NCI-H1092 treated with DMSO at 0.1 percent for 48 hours (cell line): ENCODE data around the gene C22orf31.
"Not testable (repeated sequence)": the region's sequence is repeated elsewhere in the genome, so short reads cannot be mapped to it uniquely, and the experiment has no call there.

Experiments
- DNase-seq: peaks from one replicate; lab custom pipeline; 2025; lab: John Stamatoyannopoulos, UW

C22orf31 gene

DNA sequence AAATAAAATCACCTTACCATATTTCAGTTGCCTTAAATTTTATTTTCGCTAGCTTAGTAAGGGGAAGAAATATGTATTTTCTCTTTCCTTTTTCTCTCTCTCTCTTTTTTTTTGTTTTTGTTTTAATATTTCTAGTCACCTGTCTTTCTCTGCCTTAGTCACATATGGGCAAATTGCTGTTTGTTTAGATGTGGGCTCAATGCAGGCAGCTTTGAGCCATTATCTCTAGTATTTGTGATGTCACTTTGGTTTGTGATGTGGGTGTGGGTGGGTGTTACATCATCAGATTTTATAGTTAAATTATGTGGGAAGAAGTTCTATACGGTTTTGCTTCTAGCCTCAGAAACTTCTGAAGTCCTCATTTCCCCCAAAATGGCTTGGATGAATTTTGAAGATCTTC is at the start of gene C22orf31:
C22orf31 (minus strand) TSS at position 59 of the 400 bp plus-strand sequence; CDS start at position 20, 39 bp downstream.
- no peak for DNase-seq

DNA sequence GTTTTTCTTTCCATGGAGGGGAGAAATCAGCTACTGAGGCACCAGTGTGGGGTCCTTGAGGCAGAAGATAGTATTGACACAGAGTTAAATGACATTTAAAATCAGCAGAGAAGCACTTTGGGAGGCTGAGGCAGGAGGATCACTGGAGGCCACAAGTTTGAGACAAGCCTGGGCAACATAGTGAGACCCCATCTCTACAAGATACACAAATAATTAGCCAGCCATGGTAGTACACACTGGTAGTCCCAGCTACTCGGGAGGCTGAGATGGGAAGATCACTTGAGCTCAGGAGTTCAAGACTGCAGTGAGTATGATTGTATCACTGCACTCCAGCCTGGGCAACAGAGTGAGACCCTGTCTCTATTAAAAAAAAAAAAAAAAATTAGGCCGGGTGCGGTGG is 49.3 kb upstream of the C22orf31 start:
- no peak for DNase-seq

DNA sequence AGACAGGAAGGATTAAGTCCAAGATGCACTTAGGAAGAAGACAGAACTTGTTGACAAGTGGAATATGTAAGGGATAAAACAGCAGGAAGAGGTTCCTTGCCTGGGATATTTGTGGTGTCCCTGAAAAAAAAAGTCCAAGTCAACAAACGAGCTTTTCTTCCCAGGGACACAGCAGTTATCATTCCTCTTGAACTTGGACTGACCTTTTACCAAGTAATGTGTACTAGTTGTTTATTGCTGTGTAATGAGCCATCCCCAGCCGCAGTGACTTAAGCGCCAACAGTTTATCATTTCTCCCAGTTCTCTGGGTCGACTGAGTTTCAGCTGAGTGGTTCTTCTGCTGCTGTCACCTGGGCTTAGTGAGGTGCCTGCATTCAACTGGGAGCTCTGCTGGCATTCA is 48.2 kb upstream of the C22orf31 start:
- DNase-seq: no peak

DNA sequence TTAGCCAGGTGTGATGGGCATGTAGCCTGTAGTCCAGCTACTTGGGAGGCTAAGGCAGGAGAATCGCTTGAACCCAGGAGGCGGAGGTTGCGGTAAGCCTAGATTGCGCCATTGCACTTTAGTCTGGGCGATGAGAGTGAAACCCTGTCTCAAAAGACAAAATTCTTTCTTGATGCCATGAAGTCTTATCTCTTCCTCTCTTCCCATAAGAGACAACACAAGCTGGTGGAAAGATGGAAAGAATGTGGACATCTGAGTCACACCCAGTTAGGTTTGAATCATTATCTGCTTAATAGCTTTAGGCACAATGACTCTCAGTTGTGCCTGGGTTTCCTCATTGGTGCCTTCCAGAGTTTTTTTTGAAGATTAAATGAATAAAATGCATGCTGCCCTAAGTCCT is 46.5 kb upstream of the C22orf31 start:
- DNase-seq: no peak

DNA sequence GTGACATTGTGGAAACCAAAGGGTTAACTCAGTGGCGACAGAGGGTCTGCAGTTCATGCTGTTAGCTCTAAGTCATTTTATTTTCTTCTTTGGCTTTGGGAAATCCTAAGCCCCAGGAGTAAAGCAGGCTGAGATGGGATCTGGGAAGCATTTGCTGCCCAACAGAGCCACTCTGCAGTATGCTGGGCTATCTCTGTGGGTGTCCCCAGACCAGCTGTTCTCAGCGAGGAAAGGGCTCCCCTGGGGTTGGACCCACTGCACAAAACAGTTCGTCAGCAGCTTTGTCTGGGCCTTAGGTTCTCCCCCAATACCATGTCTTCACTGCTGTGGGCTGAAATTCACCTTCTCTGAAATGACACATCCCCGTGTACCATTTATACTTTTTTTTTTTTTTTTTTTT is 45.2 kb upstream of the C22orf31 start:
- DNase-seq: no peak

DNA sequence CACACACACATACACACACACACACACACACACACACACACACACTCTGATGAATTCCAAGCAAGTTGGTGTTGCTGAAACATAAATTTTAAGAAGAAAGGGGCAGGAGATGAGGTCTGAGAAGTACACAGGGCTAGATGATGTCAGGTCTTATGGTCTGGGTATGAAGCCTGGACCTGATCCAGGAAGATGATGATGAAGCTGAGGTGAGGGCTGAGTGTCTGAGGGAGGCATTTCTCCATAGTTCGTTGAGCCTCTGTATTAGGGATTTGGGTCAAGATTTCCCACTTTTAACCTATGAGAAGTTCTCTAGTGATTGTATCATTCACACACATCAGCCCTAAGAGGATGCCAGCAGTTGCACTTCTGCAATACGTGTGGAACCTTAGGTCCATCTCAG is 43.8 kb upstream of the C22orf31 start:
- DNase-seq: no peak

DNA sequence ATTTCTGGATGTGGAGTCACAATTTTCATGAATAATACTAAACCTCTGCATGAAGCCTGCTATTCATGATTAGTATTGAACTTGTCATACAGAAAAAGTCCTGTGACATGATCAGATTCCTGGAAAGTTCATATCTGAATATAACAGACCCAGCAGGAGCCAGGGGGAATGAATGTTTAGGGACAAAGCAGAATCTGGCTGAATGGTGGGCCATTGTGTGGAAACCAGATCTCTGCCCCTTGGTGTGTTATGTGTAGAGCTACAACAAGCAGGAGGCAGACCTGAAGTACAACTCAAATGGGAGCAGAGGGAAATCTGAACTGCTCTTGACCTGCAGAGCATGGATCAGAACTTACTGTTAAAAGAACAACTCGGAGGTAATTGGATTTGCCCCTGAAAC is 41.5 kb upstream of the C22orf31 start:
- DNase-seq: no peak

DNA sequence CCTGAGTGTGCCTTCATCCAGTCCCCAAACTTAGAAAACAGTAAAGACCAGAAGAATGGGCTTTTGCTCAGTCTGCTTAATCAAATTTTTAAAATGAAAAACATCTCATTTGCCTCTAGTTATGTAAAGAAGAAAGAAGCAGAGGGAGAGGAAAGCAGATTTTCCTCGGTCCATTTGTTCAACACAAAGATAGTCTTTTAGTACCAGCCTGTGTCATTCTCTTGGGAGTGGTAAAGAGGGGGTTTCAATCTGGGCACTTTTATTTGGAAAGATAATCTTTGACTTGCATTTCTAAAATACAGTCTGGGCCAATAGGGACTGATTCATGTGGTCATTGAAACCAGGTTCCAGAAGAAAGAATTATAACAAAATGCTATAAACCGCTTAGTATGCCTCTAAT is 40.7 kb upstream of the C22orf31 start:
- no peak for DNase-seq

DNA sequence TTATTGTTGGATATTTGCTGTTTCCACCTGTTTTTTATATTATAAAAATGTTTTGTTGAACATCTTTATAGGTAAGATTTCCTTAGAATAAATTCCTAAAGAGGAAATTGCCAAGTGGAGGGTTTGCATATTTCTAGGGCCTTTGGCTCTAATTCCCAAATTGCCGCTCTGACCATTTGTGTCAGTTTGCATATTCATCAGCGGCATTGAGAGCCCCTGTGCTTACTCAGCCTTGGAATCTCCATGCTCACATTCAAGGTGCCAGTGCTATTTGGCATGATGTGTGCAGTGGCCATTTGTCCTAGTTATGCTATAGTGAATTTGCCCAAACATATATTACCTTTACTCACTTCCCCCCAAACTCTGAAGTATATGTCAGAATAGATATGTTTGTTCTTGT is 36.7 kb upstream of the C22orf31 start:
- DNase-seq: no peak

DNA sequence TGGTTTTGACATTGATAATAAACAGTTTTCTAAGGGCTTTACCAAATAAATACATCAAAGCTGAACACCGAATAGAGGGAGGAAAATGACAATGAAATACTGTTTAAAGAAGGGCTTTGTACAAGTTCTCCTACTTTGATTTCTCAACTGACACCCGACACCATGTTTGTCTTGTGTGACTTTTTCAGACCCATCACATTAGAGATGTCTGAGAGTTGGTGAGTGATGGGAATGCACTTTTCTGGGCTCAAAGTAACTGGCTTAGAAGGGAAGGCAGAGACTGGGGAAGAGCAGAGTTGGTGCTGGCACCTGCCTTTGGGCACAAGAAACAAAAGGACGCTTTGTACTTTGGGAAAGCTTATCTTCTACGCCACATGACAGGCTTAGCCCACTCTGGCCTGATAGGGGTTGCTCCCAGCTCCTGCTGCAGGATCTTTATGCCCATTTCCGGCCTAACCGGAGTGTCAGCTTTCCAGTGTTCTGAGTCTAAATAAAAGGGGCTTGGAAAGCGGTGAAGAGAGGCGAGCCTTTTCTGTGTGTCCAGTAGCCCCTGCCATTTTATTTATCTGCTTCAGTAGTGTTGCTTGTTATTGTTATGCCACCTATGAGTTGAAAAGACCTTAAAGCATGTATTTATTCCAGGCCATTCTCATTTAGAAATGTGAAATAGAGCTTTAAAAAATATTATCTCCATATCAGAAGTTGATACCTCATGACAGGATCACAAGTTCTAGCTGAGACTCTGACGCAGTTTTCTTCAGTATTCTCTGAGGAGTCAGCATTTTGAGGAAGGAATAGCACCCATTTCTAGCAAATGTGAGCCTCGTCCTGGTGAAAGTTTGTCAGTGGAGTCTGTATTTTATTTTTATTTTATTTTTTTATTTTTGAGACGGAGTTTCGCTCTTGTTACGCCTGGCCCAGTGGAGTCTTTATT is 35.4 kb upstream of the C22orf31 start:
- no peak for DNase-seq

DNA sequence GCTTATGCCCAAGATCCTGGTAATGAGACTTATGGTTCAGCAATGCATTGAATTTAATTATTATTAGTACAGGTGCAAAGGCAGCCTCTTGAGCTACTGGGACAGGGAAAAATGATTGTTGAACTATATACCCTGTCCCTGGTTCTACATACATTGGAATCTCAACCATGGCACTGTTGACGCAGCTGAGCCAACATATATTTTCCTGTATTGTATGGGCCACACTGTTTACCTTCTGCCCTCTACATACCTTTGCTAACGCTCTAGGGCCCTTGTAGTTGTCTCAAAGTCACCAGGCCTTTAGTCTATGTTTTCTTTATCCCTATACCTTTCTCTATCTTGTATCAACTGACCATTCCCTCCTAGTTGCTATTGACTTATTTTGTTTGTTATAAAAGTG is 33.8 kb upstream of the C22orf31 start:
- DNase-seq: no peak

DNA sequence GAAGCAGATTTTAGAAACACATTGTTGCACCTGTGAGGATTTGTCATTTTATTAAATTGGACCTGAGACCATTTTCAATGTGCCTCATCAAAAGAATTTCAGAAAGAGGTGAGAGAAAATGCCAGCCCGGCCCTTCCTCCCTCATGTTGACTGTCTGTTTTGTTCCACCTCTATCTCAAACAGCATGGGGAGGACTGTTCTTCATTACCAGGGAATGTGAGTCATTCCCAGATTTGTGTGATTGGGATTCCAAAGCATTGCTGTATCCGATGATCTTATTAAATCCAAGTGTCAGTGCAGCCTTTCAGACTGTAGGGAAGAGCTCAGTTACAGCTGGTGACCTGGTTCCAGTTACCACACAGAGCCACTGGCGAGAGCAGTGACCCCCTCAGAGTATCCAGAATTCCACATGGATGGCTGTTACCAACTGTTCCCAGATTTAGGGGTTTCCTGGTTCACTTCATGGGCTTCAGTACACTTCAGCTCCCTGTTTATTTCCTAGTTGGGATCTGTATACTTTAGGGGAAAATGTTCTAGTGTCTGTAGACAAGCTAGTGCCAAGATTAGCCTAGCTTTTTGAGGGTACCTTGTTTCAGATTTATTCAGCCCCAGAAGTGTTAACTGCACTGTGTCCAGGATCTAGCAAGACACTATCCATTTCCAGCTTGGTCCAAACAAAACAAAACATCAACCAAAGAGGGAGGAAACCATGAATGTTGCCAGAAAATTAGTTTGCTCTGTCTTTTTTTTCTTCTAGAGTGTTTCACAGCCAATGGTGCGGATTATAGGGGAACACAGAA is 32.1 kb upstream of the C22orf31 start:
- DNase-seq: no peak

DNA sequence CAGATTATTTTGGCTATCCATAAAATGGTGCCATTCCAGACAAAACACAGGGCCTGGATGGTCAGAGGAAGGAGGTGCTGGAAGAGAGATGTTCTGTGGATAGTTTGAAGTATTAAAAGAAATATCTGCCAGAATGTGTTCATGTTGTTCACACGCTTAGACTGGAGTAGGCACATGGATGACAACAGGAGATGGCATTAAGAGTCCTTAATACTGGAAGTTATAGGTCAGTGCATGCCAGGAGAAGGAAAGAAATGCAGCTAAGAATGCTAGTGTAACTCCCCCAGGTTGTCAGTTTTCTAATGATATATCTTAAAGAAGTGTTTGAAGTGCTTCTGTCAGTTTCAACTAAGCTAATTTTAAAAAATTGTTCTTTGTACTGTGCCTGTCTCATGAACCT is 31.4 kb upstream of the C22orf31 start:
- no peak for DNase-seq

DNA sequence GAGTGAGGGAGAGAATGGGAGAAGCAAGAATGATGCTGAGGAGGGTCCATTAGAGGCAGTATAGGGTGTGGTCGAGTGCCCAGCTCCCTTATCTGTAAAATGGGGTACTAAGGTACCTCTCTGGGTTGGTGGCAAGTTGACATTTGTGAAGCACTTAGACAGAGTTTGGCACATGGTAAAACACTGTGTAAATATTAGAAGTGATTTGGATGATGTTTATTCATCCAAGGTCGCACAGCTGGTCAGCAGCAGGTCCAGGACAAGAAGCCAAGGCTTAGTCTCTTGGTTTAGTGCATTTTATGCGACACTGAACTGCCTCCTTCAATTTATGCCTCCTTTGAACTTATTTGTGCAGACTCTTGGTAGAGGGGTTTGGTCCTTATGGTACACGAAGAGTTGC is 30.6 kb upstream of the C22orf31 start:
- no peak for DNase-seq

DNA sequence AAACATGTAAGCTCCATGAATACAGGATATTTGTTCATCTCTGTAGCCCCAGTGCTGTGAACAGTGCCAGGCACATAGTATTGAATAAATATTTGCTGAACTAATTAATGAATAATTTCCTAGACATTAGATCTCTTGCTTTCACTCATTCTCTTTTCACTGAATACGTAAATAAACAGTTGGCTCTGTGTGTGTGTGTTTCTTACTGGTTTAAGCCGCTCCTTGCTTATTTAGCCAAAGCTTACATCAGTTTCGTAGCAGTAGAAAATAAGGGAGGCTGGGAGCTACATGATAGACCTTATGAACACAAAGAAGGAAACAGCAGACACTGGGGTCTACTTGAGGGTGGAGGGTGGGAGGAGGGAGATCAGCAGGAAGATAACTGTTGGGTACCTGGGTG is 28.4 kb upstream of the C22orf31 start:
- DNase-seq: no peak

DNA sequence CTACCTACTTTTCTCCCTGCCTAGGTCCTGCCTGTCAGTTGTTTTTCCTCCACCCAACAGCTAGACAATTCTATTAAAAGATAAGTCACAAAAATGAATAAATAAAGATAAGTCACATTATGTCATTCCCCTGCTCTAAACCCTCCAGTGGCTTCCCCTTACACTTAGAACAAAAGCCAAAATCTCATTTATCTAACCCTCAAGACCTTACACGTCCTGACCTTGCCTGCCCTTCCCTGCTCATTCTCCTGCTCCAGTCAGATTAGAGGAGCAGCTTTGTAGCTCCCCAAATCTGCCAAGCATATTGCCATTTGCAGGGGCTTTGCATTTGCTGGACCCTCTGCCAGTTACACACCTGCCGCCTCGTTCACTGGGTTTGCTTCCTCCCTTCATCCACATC is 27.9 kb upstream of the C22orf31 start:
- DNase-seq: no peak

DNA sequence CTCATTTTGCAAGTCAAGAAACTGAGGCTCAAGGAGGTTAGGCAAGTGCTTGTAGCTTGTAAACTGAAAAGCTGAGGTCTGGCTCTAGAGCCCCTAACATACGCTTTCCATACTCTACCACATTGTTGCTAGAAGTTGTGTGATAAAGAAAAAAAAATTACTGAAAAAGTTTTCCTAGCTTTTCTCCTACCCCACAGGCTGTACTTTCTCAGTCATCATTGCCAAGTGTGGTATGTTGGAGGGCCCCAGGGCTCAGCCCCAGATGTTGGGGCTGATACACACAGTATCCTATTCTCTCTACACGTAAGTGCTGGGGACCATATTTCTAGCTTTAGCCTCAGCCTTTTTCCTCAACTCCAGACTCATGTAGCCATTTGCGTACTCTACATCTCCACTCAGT is 27.2 kb upstream of the C22orf31 start:
- no peak for DNase-seq

DNA sequence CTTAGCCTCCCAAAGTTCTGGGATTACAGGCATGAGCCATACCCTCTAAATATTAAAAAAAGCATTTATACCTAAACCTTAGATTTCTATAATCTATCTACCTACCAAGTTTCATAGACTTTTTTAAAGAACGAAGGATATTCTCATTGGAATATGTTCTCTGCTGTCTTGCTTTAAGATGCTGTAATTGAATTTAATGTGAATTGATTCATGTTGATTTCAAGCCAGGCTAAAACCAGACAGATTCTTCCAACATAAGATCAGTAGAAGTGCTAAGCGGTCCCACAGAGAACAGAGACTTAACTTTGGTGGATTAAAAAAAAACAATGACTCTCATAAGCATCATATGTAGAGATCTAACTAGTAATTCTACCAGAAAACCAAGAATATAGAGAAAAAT is 25.4 kb upstream of the C22orf31 start:
- DNase-seq: no peak

DNA sequence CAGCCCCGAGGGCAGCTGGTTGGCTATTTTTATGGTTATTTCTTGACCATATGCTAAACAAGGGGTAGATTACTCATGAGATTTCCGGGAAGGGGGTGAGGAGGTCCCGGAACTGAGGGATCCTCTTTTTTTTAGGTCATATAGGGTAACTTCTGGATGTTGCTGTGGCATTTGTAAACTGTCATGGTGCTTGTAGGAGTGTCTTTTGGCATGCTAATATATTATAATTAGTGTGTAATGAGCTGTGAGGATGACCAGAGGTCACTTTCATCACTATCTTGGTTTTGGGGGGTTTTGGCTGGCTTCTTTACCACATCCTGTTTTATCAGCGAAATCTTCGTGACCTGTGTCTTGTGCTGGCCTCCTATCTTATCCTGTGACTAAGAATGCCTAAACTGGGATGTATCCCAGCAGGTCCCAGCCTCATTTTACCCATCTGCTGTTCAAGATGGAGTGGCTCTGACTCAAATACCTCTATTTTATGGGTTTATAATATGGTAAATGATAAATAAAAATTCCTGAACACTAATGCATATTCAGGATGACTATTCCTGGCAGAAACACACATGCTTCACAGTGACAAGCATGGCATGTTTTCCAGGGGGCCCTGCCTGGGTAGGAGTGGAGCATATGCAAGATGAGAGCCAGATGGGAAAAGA is 22.4 kb upstream of the C22orf31 start:
- no peak for DNase-seq

DNA sequence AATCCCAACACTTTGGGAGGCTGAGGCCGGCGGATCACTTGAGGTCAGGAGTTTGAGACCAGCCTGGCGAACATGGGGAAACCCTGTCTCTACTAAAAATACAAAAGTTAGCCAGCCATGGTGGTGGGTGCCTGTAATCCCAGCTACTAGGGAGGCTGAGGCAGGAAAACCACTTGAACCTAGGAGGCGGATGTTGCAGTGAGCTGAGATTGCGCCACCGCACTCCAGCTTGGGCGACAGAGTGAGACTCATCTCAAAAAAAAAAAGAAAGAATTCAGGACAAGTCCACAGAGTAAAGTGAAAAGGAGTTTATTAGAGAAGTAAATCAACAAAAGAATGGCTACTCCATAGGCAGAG is 21.9 kb upstream of the C22orf31 start:
- not testable (repeated sequence) for DNase-seq

DNA sequence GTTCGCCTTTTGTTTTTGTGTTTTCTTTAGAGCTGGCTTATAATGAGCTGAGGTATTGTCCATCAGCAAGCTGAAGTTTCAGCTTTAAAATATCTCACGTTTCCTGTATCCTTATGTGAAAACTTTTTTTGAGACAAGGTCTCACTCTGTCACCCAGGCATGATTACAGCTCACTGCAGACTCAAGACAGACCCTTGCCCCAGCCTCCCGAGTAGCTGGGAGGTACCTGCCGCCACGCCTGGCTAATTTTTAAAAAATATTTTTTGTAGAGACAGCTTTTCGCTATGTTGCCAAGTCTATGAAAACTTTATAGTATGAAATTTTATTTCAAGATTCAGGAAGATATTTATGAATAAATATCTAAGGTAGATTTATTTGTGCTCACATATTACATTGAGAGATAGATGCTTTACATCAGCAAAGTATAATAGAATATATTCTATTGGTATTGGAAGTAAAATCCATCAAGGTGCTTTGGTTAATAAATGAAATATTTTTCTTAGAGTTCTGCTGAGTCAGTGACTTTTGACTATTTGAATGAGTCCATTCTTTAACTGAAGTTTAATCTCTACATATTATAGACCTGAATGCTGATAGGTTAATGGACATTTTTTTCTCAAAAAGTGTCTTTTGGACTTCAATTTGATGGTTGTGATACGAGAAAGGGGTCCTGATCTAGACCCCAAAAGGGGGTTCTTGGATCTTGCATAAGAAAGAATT is 21.4 kb upstream of the C22orf31 start:
- no peak for DNase-seq
